ENCODE results near the gene BRD1. TPM values are rescaled to one million over a fixed set of nuclear protein-coding genes. Genes with fewer than 3 reads are reported as not detected.
A peak's percentile ranks its signal among the peaks of the same experiment; 100 is the strongest.

The BRD1 gene
- total RNA-seq, 1 experiment from 2014 or later: 19.1 TPM

DNA sequence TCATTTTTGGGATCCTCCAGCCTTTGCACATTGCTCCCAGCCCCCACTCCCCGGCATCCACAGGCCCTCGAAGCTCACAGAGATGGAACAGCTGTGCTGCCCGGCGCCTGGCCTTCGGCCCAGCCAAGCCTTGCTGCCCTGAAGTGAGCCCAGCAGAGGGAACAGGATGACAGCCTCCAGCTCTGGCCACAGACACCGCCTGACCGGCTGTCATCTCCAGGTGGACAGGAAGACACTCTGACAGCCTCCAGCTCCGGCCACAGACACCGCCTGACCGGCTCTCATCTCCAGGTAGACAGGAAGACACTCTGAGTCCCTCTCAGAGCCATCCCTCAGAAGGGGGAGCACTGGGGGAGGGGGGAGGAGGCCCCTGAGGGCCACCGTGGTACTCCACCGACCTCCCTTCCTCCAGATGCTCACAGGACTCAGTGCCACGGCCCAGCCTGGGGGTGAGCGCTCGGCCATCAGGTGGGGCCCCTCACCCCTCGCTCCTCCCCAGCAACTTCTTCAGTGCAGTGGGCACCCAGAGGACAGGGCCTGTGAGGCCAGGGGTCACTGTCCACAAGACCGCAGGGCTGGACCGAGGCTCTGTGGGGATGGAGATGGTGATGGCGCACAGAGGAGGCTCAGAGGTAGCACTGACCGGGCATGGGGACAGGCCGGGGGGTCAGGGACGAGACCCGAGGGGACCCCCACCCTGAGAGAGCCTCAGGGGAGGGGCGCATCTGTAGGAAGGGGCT is 58.6 kb downstream of the BRD1 start:
- no peak overlapping the region for H3K4me2 ChIP-seq (ENCODE audit: low read length)
- ChIA-PET CTCF (no interaction called here), POLR2A (ENCODE audit: unreplicated experiment) (no interaction called here)
- no peaks in the 10 kb centered on the region for H3K4me1 ChIP-seq (ENCODE audit: insufficient read depth, low read length)
- no peaks in the 10 kb centered on the region for H4K20me1 ChIP-seq (ENCODE audit: low read length)
- no peak overlapping the region for H3K27ac ChIP-seq (ENCODE audit: low read length)
- H3K9me2 ChIP-seq (replicated peaks; ENCODE audit: low read length): no peaks in the 10 kb centered on the region
- H2AFZ ChIP-seq (ENCODE audit: low read length): no peak overlapping the region
- no peaks in the 10 kb centered on the region for H3K79me2 ChIP-seq (ENCODE audit: low read length)
- DNase-seq (no peak), ATAC-seq (peak; percentile 44)
- H3K4me3 ChIP-seq (ENCODE audit: low read length): no peak overlapping the region
- no peaks in the 10 kb centered on the region for H3K9me3 ChIP-seq (ENCODE audit: low read length)
- H3K27me3 ChIP-seq (ENCODE audit: low read length): no peaks in the 10 kb centered on the region
- intact Hi-C loops (cut with micrococcal nuclease): no loop called here
- peaks cover 5% of the 10 kb centered on the region; the same call in 1 of the 2 replicates for H3K36me3 ChIP-seq (ENCODE audit: low read depth, low read length)
- no peak overlapping the region for H3K9ac ChIP-seq (ENCODE audit: low read length)
- no peak for TF ChIP-seq CTCF (conservative IDR thresholded peaks at IDR 0.05; ENCODE audit: low read depth, low read length)
- no peak for TF ChIP-seq EZH2 (IDR thresholded peaks at IDR 0.05; ENCODE audit: low read length, unreplicated experiment)
- TF ChIP-seq EZH2phosphoT487 (IDR thresholded peaks at IDR 0.05; ENCODE audit: borderline replicate concordance, low read length): no peak
- BruUV-seq (replicated peaks): no TSS peak
- no peaks in the 10 kb centered on the region for H3F3A ChIP-seq (ENCODE audit: low read length, unreplicated experiment)

DNA sequence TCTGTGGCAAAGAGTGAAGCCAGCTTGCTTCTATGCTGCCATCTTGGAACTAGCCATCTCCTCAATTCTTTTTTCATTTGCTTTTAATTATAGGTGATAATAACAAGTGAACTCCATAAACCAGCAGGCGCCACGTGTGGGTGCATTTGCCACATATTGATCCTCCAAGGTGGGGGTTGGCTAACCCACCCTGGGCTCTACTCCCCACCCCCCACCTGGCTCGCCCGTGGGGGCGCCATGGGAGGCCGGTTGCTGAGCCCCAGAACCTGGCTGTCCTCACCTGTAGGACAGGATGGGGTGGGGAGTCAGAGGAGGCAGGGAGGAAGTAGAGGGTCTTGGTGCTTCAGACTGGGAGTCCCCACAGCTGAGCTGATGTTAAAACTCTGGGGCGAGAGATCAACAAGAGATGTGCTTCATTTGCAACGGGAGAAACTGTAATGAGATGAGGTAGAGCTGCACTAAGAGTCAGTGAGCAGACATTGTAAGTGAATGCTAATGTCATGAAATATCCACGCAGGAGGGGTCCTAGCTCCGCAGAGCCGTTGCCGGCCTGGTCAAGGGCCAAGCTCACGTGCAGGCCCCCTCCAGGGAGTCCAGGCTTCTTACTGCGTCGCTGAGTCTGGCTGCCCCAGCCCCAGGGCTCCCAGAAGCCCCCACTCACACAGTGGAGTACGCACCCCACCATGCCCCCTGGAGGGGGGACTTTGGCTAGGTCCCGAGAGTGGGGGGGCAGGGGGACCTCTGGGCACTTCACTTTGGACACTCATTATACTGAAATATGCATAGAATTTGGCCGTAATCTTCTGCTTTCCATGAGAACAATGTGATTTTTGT is 59.4 kb downstream of the BRD1 start:
- H3K27ac ChIP-seq (ENCODE audit: low read length): no peak overlapping the region
- H3K36me3 ChIP-seq (ENCODE audit: low read depth, low read length): peaks cover under 1% of the 10 kb centered on the region; the same call in 1 of the 2 replicates
- no peaks in the 10 kb centered on the region for H3K9me2 ChIP-seq (replicated peaks; ENCODE audit: low read length)
- ATAC-seq: no peak
- ChIA-PET POLR2A (ENCODE audit: unreplicated experiment) (no interaction called here), CTCF (interaction anchor here (0.6 to 1.2 kb wide), 3 partner anchors 130 to 262 kb away, joined by 3 to 5 read pairs (median 5); no protein-coding TSS in a partner anchor)
- no peaks in the 10 kb centered on the region for H3K4me1 ChIP-seq (ENCODE audit: insufficient read depth, low read length)
- no peaks in the 10 kb centered on the region for H3K79me2 ChIP-seq (ENCODE audit: low read length)
- H2AFZ ChIP-seq (ENCODE audit: low read length): no peak overlapping the region
- no TSS peak for BruUV-seq (replicated peaks)
- H3K27me3 ChIP-seq (ENCODE audit: low read length): no peaks in the 10 kb centered on the region
- no peak overlapping the region for H3K4me3 ChIP-seq (ENCODE audit: low read length)
- H3K9ac ChIP-seq (ENCODE audit: low read length): no peak overlapping the region
- no peak overlapping the region for H3K4me2 ChIP-seq (ENCODE audit: low read length)
- no peak for DNase-seq
- H4K20me1 ChIP-seq (ENCODE audit: low read length): no peaks in the 10 kb centered on the region
- no peak for TF ChIP-seq EZH2phosphoT487 (IDR thresholded peaks at IDR 0.05; ENCODE audit: borderline replicate concordance, low read length)
- no peaks in the 10 kb centered on the region for H3K9me3 ChIP-seq (ENCODE audit: low read length)
- intact Hi-C loops (cut with micrococcal nuclease): no loop called here
- no peaks in the 10 kb centered on the region for H3F3A ChIP-seq (ENCODE audit: low read length, unreplicated experiment)

- intact Hi-C loops (cut with micrococcal nuclease): loop anchor here (1.0 kb wide), 1 partner anchor 152 kb away; no protein-coding TSS in a partner anchor
- peak overlapping the region; percentile 33 for H3K4me2 ChIP-seq (ENCODE audit: low read length)
- POLR2A ChIA-PET (ENCODE audit: unreplicated experiment): interaction anchor here (0.6 kb wide), 1 partner anchor 10 kb away, joined by 31 read pairs; no protein-coding TSS in a partner anchor
- no peaks in the 10 kb centered on the region for H4K20me1 ChIP-seq (ENCODE audit: low read length)
- CTCF ChIA-PET: interaction anchor here (0.6 to 1.2 kb wide), 3 partner anchors 131 to 263 kb away, joined by 3 to 5 read pairs (median 5); no protein-coding TSS in a partner anchor
- ATAC-seq (peak; percentile 63), DNase-seq (peak; percentile 59)
- H3K9me3 ChIP-seq (ENCODE audit: low read length): no peaks in the 10 kb centered on the region
- H2AFZ ChIP-seq (ENCODE audit: low read length): no peak overlapping the region
- BruUV-seq (replicated peaks): no TSS peak
- no peak for TF ChIP-seq EZH2 (IDR thresholded peaks at IDR 0.05; ENCODE audit: low read length, unreplicated experiment)
- TF ChIP-seq CTCF (conservative IDR thresholded peaks at IDR 0.05; ENCODE audit: low read depth, low read length): peak; percentile 80
- H3F3A ChIP-seq (ENCODE audit: low read length, unreplicated experiment): no peaks in the 10 kb centered on the region
- no peaks in the 10 kb centered on the region for H3K79me2 ChIP-seq (ENCODE audit: low read length)
- H3K9ac ChIP-seq (ENCODE audit: low read length): no peak overlapping the region
- no peaks in the 10 kb centered on the region for H3K4me1 ChIP-seq (ENCODE audit: insufficient read depth, low read length)
- no peaks in the 10 kb centered on the region for H3K9me2 ChIP-seq (replicated peaks; ENCODE audit: low read length)
- no peaks in the 10 kb centered on the region for H3K27me3 ChIP-seq (ENCODE audit: low read length)
- no peaks in the 10 kb centered on the region for H3K36me3 ChIP-seq (ENCODE audit: low read depth, low read length)
- H3K4me3 ChIP-seq (ENCODE audit: low read length): no peak overlapping the region
- no peak overlapping the region for H3K27ac ChIP-seq (ENCODE audit: low read length)
Measured at GRCh38 chr22:49767355-49768062, 60.2 kb downstream of the BRD1 start.
